K562 (cell line): ENCODE data around the gene RREB1. TPM values are rescaled to one million over a fixed set of nuclear protein-coding genes. Genes with fewer than 3 reads are reported as not detected.

ENCODE experiments used
- CBFA2T3 ChIP-seq: fragments of 450-650 bp; IDR thresholded peaks from 2 replicates; pipeline ENCODE4 v1.6.1; 2017
- CREBBP ChIP-seq: IDR thresholded peaks from one replicate; pipeline ENCODE4 v1.6.1; 2012; ENCODE audit warnings: low read depth, mild to moderate bottlenecking, control low read depth, inconsistent platforms, low read length
- CREM ChIP-seq: IDR thresholded peaks from 2 replicates; pipeline ENCODE4 v1.6.1; 2014; ENCODE audit warnings: antibody characterized with exemption, low read depth
- HDAC1 ChIP-seq, 2 experiments: fragments of 450-650 bp; IDR thresholded peaks; 2 replicates each; pipeline ENCODE4 v1.6.1; 2016 to 2017; ENCODE audit warnings: inconsistent platforms in 1 of 2, mild to moderate bottlenecking in 1 of 2, moderate library complexity in 1 of 2
- NUFIP1 ChIP-seq: fragments of 450-650 bp; IDR thresholded peaks from 2 replicates; pipeline ENCODE4 v1.6.1; 2018; ENCODE audit not compliant: partially characterized antibody
- SMAD1 ChIP-seq: fragments of 150-350 bp; IDR thresholded peaks from 2 replicates; pipeline ENCODE4 v1.6.1; 2014; ENCODE audit warnings: low read length, low read depth; ENCODE audit not compliant: partially characterized antibody
- ZNF311 ChIP-seq: fragments of 250-450 bp; sonication (Bioruptor Pico); IDR thresholded peaks from 2 replicates; pipeline ENCODE4 v1.4.0; 2020; ENCODE audit warnings: mild to moderate bottlenecking, moderate library complexity
- polyA plus RNA-seq, 8 experiments: library from polyadenylated mRNA; depleted of rRNA in 4 of 8; stranded (reverse) in 5 of 8; unstranded in 3 of 8; fragments of >200 nt; fragmentation: Nextera tagmentation in 2 of 8; fragmentation: Illumina TruSeq in 1 of 8; extraction: Ambion mirVana in 2 of 8; extraction: Trizol in 1 of 8; gene quantifications; 2 replicates each; pipeline versions ENCODE4 v1.2.1 to v1.2.3, GENCODE V29; 2011 to 2014; ENCODE audit warnings: inconsistent platforms in 1 of 8, missing spikeins in 1 of 8
- total RNA-seq, 7 experiments: library from RNA; depleted of rRNA in 6 of 7; stranded (reverse); fragments of >200 nt in 6 of 7; fragmentation: Illumina TruSeq in 2 of 7; extraction: Trizol in 2 of 7; gene quantifications; 2 replicates each; pipeline versions ENCODE4 v1.2.1 to v1.2.3, GENCODE V29; 2011 to 2021; ENCODE audit warnings: low replicate concordance in 1 of 7
- TF ChIP-seq, protein P1 (sequence below): fragments of 450-650 bp; IDR thresholded peaks from 2 replicates; pipeline ENCODE4 v1.6.1; 2016; ENCODE audit warnings: mild to moderate bottlenecking
- TF ChIP-seq, protein P2 (sequence below): fragments of 250-450 bp; sonication (Bioruptor Pico); IDR thresholded peaks from 2 replicates; pipeline ENCODE4 v1.8.0; 2021; ENCODE audit warnings: mild to moderate bottlenecking, moderate library complexity
- TF ChIP-seq, protein P3 (sequence below): fragments of 450-650 bp; conservative IDR thresholded peaks from 2 replicates; pipeline ENCODE4 v1.6.1; 2016; ENCODE audit warnings: missing genetic modification characterization, low read depth, mild to moderate bottlenecking, control low read depth, missing compliant biosample characterization
- TF ChIP-seq, protein P4 (sequence below): sonication (generic); formaldehyde crosslinking; IDR thresholded peaks from 2 replicates; pipeline ENCODE4 v1.9.0; 2022; ENCODE audit warnings: mild to moderate bottlenecking, missing genetic modification reagents

RREB1 gene
- total and polyA plus RNA-seq, 9 of the 15 experiments (the other 6 are each of a cell fraction or from before 2014, with no cell fraction given) = 3.3 to 64.2 (median 19.3) TPM

DNA sequence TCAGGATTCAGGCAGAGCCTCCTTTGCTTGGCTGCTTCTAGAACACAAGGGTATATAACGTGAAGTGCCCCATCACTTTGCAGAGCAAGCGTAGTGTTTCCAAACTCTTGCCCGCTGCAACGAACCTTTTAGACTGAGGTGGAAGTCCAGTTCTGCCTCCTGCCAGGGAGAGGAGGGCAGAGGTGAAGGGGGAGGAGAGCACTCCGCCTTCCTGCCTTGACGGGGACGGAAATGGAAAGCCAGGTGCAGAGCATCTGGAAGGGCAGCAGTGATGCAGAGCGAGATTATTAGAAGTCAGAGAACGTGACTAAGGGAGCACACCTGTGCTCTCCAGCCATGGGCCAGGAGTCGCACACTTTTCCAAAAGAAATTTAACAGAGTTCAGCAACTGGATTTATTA lies 63.4 kb downstream of the RREB1 start (continued):
- TF ChIP-seq SMAD1 (no peak), CREM (0 out of 2 replicates have a peak, but pooled peaks have one; percentile 9), CBFA2T3 (peak; percentile 31; the same call in 1 of the 2 replicates), ZNF311 (0 out of 2 replicates have a peak, but pooled peaks have one; percentile 5), CREBBP (no peak), HDAC1 (IDR thresholded peaks at IDR 0.05) (peak in 1 of 2 experiments; percentile 18; a peak in 1 of 4 replicates), NUFIP1 (no peak)
- TF ChIP-seq, protein P1, sequence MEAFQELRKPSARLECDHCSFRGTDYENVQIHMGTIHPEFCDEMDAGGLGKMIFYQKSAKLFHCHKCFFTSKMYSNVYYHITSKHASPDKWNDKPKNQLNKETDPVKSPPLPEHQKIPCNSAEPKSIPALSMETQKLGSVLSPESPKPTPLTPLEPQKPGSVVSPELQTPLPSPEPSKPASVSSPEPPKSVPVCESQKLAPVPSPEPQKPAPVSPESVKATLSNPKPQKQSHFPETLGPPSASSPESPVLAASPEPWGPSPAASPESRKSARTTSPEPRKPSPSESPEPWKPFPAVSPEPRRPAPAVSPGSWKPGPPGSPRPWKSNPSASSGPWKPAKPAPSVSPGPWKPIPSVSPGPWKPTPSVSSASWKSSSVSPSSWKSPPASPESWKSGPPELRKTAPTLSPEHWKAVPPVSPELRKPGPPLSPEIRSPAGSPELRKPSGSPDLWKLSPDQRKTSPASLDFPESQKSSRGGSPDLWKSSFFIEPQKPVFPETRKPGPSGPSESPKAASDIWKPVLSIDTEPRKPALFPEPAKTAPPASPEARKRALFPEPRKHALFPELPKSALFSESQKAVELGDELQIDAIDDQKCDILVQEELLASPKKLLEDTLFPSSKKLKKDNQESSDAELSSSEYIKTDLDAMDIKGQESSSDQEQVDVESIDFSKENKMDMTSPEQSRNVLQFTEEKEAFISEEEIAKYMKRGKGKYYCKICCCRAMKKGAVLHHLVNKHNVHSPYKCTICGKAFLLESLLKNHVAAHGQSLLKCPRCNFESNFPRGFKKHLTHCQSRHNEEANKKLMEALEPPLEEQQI = no peak
- TF ChIP-seq, protein P2, sequence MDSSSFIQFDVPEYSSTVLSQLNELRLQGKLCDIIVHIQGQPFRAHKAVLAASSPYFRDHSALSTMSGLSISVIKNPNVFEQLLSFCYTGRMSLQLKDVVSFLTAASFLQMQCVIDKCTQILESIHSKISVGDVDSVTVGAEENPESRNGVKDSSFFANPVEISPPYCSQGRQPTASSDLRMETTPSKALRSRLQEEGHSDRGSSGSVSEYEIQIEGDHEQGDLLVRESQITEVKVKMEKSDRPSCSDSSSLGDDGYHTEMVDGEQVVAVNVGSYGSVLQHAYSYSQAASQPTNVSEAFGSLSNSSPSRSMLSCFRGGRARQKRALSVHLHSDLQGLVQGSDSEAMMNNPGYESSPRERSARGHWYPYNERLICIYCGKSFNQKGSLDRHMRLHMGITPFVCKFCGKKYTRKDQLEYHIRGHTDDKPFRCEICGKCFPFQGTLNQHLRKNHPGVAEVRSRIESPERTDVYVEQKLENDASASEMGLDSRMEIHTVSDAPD (CRISPR knock-in tag) = no peak
- TF ChIP-seq, protein P3, sequence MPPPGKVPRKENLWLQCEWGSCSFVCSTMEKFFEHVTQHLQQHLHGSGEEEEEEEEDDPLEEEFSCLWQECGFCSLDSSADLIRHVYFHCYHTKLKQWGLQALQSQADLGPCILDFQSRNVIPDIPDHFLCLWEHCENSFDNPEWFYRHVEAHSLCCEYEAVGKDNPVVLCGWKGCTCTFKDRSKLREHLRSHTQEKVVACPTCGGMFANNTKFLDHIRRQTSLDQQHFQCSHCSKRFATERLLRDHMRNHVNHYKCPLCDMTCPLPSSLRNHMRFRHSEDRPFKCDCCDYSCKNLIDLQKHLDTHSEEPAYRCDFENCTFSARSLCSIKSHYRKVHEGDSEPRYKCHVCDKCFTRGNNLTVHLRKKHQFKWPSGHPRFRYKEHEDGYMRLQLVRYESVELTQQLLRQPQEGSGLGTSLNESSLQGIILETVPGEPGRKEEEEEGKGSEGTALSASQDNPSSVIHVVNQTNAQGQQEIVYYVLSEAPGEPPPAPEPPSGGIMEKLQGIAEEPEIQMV (tag) = no peak
- TF ChIP-seq, protein P4, sequence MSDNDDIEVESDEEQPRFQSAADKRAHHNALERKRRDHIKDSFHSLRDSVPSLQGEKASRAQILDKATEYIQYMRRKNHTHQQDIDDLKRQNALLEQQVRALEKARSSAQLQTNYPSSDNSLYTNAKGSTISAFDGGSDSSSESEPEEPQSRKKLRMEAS (CRISPR knock-in tag) = 0 out of 2 replicates have a peak, but pooled peaks have one; percentile 4
- TF ChIP-seq, all 486 proteins: peak for 10
